SU-DHL-6 (cell line): ENCODE results near the gene RNF222.

Experiments used
- H2AFZ ChIP-seq: fragments of 200-600 bp; sonication (generic); 2 replicates; pipeline ENCODE4 v1.6.1; 2014; ENCODE audit warnings: low read depth, mild to moderate bottlenecking, moderate library complexity, mixed read lengths, antibody characterized with exemption, low read length; ENCODE audit not compliant: severe bottlenecking
- H3F3A ChIP-seq: fragments of 200-600 bp; shearing (Covaris generic); 2 replicates; pipeline ENCODE4 v1.6.0; 2016; ENCODE audit warnings: antibody characterized with exemption, mild to moderate bottlenecking; ENCODE audit not compliant: insufficient read depth
- H3K27ac ChIP-seq: fragments of 200-600 bp; sonication (generic); 2 replicates; pipeline ENCODE4 v1.5.1; 2016; ENCODE audit warnings: low read depth, mild to moderate bottlenecking, low read length, moderate library complexity, mixed read lengths
- H3K27me3 ChIP-seq: fragments of 200-600 bp; sonication (generic), shearing (Covaris generic); 2 replicates; pipeline ENCODE4 v1.6.0; 2014; ENCODE audit warnings: mild to moderate bottlenecking, low read length
- H3K36me3 ChIP-seq: fragments of 200-600 bp; sonication (generic); 2 replicates; pipeline ENCODE4 v1.6.1; 2014; ENCODE audit warnings: mild to moderate bottlenecking, low read length, mixed read lengths
- H3K4me2 ChIP-seq: fragments of 300-600, 200-600 bp; shearing (Covaris generic), sonication (generic); 2 replicates; pipeline ENCODE4 v1.6.0; 2014; ENCODE audit warnings: low read length, low read depth, mild to moderate bottlenecking; ENCODE audit not compliant: poor library complexity, severe bottlenecking
- H3K4me3 ChIP-seq: fragments of 200-600 bp; sonication (generic); 2 replicates; pipeline ENCODE4 v1.5.1; 2014; ENCODE audit warnings: antibody characterized with exemption, low read length, mild to moderate bottlenecking, mixed read lengths; ENCODE audit not compliant: insufficient read depth, poor library complexity, severe bottlenecking
- H3K79me2 ChIP-seq: fragments of 200-600 bp; sonication (generic); 2 replicates; pipeline ENCODE4 v1.6.1; 2014; ENCODE audit warnings: mild to moderate bottlenecking, low read length, moderate library complexity; ENCODE audit not compliant: insufficient read depth
- H3K9ac ChIP-seq: fragments of 200-600 bp; sonication (generic); 2 replicates; pipeline ENCODE4 v1.7.0; 2014; ENCODE audit warnings: mild to moderate bottlenecking, low read length
- H3K9me2 ChIP-seq: fragments of 200-600 bp; sonication (generic); replicated peaks from 2 replicates; pipeline ENCODE4 v1.6.1; 2014; ENCODE audit warnings: low read length; ENCODE audit not compliant: insufficient read depth
- H3K9me3 ChIP-seq: fragments of 200-600 bp; sonication (generic); 2 replicates; pipeline ENCODE4 v1.6.1; 2014; ENCODE audit warnings: low read length, mixed read lengths; ENCODE audit not compliant: insufficient read depth
- H4K20me1 ChIP-seq: fragments of 200-600 bp; sonication (generic); 2 replicates; pipeline ENCODE4 v1.6.1; 2014; ENCODE audit warnings: low read depth, mild to moderate bottlenecking, antibody characterized with exemption, low read length, moderate library complexity, mixed read lengths
- EZH2phosphoT487 ChIP-seq: fragments of 200-600 bp; sonication (generic), shearing (Covaris generic); conservative IDR thresholded peaks from 2 replicates; pipeline ENCODE4 v1.6.1; 2018; ENCODE audit warnings: mild to moderate bottlenecking, antibody characterized with exemption, low read length, moderate library complexity, mixed read lengths
- TF ChIP-seq, protein P1 (sequence below): fragments of 200-600 bp; sonication (generic); IDR thresholded peaks from one replicate; pipeline ENCODE4 v1.5.1; 2017; ENCODE audit warnings: antibody characterized with exemption, mild to moderate bottlenecking, low read length, moderate library complexity; ENCODE audit not compliant: insufficient read depth, poor library complexity, severe bottlenecking

RNF222 gene

DNA sequence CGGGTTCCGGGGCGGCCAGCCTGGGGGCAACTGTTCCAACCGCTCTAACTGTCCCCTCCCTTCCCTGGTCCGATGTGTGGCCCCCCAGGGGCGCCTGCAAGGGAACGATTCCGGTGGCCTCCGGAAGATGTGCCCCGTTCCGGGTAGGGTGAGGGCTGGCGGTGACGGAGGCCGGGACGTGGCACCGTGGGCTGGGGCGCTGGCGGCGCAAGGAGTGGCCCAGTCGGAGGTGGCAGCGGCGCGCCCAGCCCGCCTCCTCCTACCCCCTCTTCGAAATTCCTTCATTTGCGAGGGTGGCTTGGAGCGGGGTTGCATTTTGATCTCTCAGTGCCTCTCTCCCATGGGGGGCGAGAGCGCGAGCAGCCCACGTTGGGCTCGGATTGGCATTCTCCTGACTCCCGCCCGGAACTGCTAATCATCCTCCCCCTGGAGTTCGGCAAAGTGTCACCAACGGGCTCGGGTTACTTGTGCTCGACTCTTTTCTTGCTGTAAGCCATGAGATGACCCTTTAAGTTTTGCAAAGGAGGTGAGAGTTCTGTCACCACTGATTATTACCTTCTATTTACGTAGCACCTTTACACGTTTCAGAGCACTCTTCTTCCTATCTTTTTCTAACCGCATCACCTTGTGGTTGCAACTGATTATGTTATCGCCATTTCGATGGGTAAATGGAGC is 38.7 kb upstream of the RNF222 start:
- H3K9me2 ChIP-seq = no peaks in the 10 kb centered on the region
- H3K27ac ChIP-seq = peak overlapping the region; percentile 82
- peak overlapping the region; percentile 74 for H3K4me3 ChIP-seq
- H3K27me3 ChIP-seq = no peaks in the 10 kb centered on the region
- H3K79me2 ChIP-seq = peaks cover 51% of the 10 kb centered on the region
- no peaks in the 10 kb centered on the region for H3K9me3 ChIP-seq
- no peaks in the 10 kb centered on the region; the same call in 1 of the 2 replicates for H3F3A ChIP-seq
- peak overlapping the region; percentile 95 for H3K9ac ChIP-seq
- TF ChIP-seq, protein P1, sequence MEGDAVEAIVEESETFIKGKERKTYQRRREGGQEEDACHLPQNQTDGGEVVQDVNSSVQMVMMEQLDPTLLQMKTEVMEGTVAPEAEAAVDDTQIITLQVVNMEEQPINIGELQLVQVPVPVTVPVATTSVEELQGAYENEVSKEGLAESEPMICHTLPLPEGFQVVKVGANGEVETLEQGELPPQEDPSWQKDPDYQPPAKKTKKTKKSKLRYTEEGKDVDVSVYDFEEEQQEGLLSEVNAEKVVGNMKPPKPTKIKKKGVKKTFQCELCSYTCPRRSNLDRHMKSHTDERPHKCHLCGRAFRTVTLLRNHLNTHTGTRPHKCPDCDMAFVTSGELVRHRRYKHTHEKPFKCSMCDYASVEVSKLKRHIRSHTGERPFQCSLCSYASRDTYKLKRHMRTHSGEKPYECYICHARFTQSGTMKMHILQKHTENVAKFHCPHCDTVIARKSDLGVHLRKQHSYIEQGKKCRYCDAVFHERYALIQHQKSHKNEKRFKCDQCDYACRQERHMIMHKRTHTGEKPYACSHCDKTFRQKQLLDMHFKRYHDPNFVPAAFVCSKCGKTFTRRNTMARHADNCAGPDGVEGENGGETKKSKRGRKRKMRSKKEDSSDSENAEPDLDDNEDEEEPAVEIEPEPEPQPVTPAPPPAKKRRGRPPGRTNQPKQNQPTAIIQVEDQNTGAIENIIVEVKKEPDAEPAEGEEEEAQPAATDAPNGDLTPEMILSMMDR = no peak
- no peak for TF ChIP-seq EZH2phosphoT487
- peak overlapping the region; percentile 88 for H2AFZ ChIP-seq
- H3K36me3 ChIP-seq = no peaks in the 10 kb centered on the region
- H4K20me1 ChIP-seq = 0 out of 2 replicates have a peak, but pooled peaks cover 10% of the 10 kb centered on the region
- H3K4me2 ChIP-seq = peak overlapping the region; percentile 100

DNA sequence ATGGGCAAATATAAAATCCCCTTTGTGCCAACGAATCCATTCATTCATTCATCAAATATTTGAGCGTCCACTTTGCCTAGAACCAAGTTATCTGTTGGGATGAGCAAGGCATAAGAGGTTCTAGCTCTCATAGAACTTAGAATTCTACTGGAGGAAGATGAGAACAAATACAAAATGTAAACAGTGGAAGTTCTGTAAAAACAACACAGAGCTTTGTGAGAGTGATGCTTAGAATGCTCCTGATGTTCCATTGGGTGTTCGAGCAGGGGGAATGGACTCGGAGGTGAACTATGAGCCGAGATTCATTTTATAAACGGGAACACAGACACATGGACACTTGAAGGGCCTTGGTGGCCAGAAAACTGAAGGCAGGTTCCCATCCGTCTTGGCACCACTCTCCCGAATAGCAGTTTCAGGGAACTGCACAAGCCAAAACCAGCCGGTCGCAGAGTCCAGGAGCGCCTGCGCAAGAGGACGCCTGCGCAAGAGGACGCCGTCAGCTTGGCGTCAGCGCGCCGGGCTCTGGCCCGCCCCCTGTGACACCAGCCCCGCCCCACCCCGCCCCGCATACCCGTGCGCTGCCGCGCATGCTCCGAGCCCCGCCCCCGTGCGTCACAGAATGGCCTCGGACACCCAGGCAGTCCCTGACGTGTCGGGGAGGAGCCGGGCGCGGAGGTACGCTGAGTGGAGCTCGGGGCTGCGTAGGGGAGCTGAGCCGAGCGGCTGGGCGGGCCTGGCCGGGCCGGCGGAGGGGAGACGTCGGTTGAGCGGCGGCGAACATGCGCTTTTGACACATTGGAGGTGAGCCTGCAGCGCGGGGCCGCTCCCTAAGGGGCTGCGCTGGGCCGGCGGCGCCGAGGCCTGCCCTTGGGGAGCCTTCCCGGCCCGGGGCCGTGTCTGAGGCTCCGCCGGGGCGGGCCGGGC is 37.9 kb upstream of the RNF222 start, which contains the start of gene NDEL1:
Gene NDEL1 (plus strand): TSS at position 640 of the 924 bp plus-strand sequence. CDS start 8,388 bp downstream, outside the sequence.
- TF ChIP-seq, protein P1 = no peak
- TF ChIP-seq EZH2phosphoT487 = no peak
- peaks cover 43% of the 10 kb centered on the region for H3K79me2 ChIP-seq
- peak within 1 kb of the TSS; percentile 91 for H3K4me3 ChIP-seq
- H3K27me3 ChIP-seq = no peaks in the 10 kb centered on the region
- H3F3A ChIP-seq = no peaks in the 10 kb centered on the region
- H3K9me2 ChIP-seq = no peaks in the 10 kb centered on the region
- peak within 1 kb of the TSS; percentile 99 for H2AFZ ChIP-seq
- H3K36me3 ChIP-seq = no peaks in the 10 kb centered on the region
- H4K20me1 ChIP-seq = 0 out of 2 replicates have a peak, but pooled peaks cover 10% of the 10 kb centered on the region
- peak within 1 kb of the TSS; percentile 82 for H3K27ac ChIP-seq
- H3K9me3 ChIP-seq = no peaks in the 10 kb centered on the region
- H3K4me2 ChIP-seq = peak within 1 kb of the TSS; percentile 100
- H3K9ac ChIP-seq = peak within 1 kb of the TSS; percentile 95

DNA sequence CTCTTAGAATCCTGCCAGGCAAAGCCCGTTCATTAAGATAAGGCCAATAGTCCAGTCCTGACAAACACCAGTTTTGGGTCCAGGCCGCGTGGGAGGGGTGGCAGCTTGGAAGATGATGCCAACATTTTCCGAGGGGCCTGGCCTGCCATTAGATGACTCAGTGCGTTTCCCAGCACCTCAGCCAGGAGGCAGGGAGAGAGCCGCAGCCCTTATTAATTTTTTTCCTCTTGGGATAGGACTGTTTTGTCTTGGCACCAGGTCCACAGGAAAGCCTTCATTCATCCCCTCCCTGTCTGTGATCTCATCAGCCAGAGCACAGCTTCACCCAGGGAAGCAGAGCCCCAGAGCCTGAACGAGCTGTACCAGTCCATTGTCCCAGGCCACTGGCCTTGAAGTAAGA is 33.3 kb upstream of the RNF222 start:
- Histone ChIP-seq H3K79me2 (peaks cover under 1% of the 10 kb centered on the region; the same call in 1 of the 2 replicates), H3K9me2 (no peaks in the 10 kb centered on the region), H3K27ac (no peak overlapping the region), H4K20me1 (no peaks in the 10 kb centered on the region), H3K27me3 (0 out of 2 replicates have a peak, but pooled peaks cover 4% of the 10 kb centered on the region), H3F3A (no peaks in the 10 kb centered on the region), H3K9ac (no peak overlapping the region), H3K4me3 (no peak overlapping the region), H2AFZ (no peak overlapping the region), H3K36me3 (no peaks in the 10 kb centered on the region), H3K9me3 (no peaks in the 10 kb centered on the region), H3K4me2 (no peak overlapping the region)
- TF ChIP-seq, protein P1 = no peak
- TF ChIP-seq EZH2phosphoT487 = no peak
